Muscle layer of colon (tissue), 2 donors: ENCODE results near the gene PODXL.

Experiments used
- H3K27ac ChIP-seq: one replicate; pipeline ENCODE4 v1.7.0; 2013; ENCODE audit warnings: low read depth, mild to moderate bottlenecking, low read length, moderate library complexity
- H3K27me3 ChIP-seq, 2 donors: one replicate each; pipeline ENCODE4 v1.7.0; 2013; ENCODE audit warnings: low read length in 2 of 2, mild to moderate bottlenecking in 2 of 2; ENCODE audit not compliant: insufficient read depth in 2 of 2, control insufficient read depth in 1 of 2
- H3K36me3 ChIP-seq: one replicate; pipeline ENCODE4 v1.7.0; 2013; ENCODE audit warnings: mild to moderate bottlenecking, low read length; ENCODE audit not compliant: insufficient read depth
- H3K4me1 ChIP-seq: one replicate; pipeline ENCODE4 v1.7.0; 2013; ENCODE audit warnings: mild to moderate bottlenecking, low read length; ENCODE audit not compliant: insufficient read depth
- H3K4me3 ChIP-seq, 2 donors: one replicate each; pipeline ENCODE4 v1.7.0; 2013; ENCODE audit warnings: low read length in 2 of 2, low read depth in 1 of 2, mild to moderate bottlenecking in 1 of 2, moderate library complexity in 1 of 2
- H3K9ac ChIP-seq: one replicate; pipeline ENCODE4 v1.7.0; 2013; ENCODE audit warnings: low read length
- H3K9me3 ChIP-seq: one replicate; pipeline ENCODE4 v1.7.0; 2013; ENCODE audit warnings: mild to moderate bottlenecking, low read length
- donor health status: abdominal sarcoma.
- donor health status: Adenocarcinoma of cecum.

The PODXL gene

GRCh38 chr7:131533566-131534561 lies 22.6 kb downstream of the PODXL start:
- Histone ChIP-seq H3K36me3 (no peaks in the 10 kb centered on the region), H3K4me3 (no peak overlapping the region), H3K4me1 (peaks cover 6% of the 10 kb centered on the region), H3K27me3 (no peaks in the 10 kb centered on the region), H3K27ac (no peak overlapping the region), H3K9ac (no peak overlapping the region), H3K9me3 (no peaks in the 10 kb centered on the region)

GRCh38 chr7:131533151-131533559 lies 23.3 kb downstream of the PODXL start:
- Histone ChIP-seq H3K9ac (no peak overlapping the region), H3K9me3 (no peaks in the 10 kb centered on the region), H3K27me3 (no peaks in the 10 kb centered on the region), H3K4me1 (no peaks in the 10 kb centered on the region), H3K27ac (no peak overlapping the region), H3K4me3 (no peak overlapping the region), H3K36me3 (no peaks in the 10 kb centered on the region)

- no peaks in the 10 kb centered on the region for H3K27me3 ChIP-seq
- no peak overlapping the region for H3K4me3 ChIP-seq
- no peaks in the 10 kb centered on the region for H3K36me3 ChIP-seq
- H3K9ac ChIP-seq, result no peak overlapping the region
- H3K27ac ChIP-seq, result no peak overlapping the region
- no peaks in the 10 kb centered on the region for H3K9me3 ChIP-seq
- H3K4me1 ChIP-seq, result no peaks in the 10 kb centered on the region
Measured at GRCh38 chr7:131532570-131533091, 23.8 kb downstream of the PODXL start.

GRCh38 chr7:131530137-131530536 lies 26.3 kb downstream of the PODXL start:
- no peaks in the 10 kb centered on the region for H3K9me3 ChIP-seq
- no peaks in the 10 kb centered on the region for H3K27me3 ChIP-seq
- no peaks in the 10 kb centered on the region for H3K4me1 ChIP-seq
- H3K36me3 ChIP-seq, result no peaks in the 10 kb centered on the region
- H3K4me3 ChIP-seq, result no peak overlapping the region
- no peak overlapping the region for H3K27ac ChIP-seq
- H3K9ac ChIP-seq, result no peak overlapping the region

- Histone ChIP-seq H3K27ac (no peak overlapping the region), H3K36me3 (no peaks in the 10 kb centered on the region), H3K27me3 (no peaks in the 10 kb centered on the region), H3K9ac (no peak overlapping the region), H3K4me3 (no peak overlapping the region), H3K4me1 (no peaks in the 10 kb centered on the region), H3K9me3 (no peaks in the 10 kb centered on the region)
Measured at GRCh38 chr7:131529617-131530016, 26.8 kb downstream of the PODXL start.

- Histone ChIP-seq H3K9ac (no peak overlapping the region), H3K4me1 (no peaks in the 10 kb centered on the region)
Measured at GRCh38 chr7:131529179-131529578, 27.2 kb downstream of the PODXL start.

GRCh38 chr7:131527456-131527855 lies 29.0 kb downstream of the PODXL start:
- H3K9me3 ChIP-seq, result no peaks in the 10 kb centered on the region
- no peaks in the 10 kb centered on the region for H3K36me3 ChIP-seq
- no peak overlapping the region for H3K4me3 ChIP-seq
- H3K9ac ChIP-seq, result no peak overlapping the region
- peaks cover 6% of the 10 kb centered on the region for H3K4me1 ChIP-seq
- no peaks in the 10 kb centered on the region for H3K27me3 ChIP-seq
- no peak overlapping the region for H3K27ac ChIP-seq

More at GRCh38 chr7:131529179-131529578, 27.2 kb downstream of the PODXL start:
- no peaks in the 10 kb centered on the region for H3K9me3 ChIP-seq
- H3K4me3 ChIP-seq, result no peak overlapping the region
- no peaks in the 10 kb centered on the region for H3K36me3 ChIP-seq
- no peaks in the 10 kb centered on the region for H3K27me3 ChIP-seq
- H3K27ac ChIP-seq, result no peak overlapping the region

- Histone ChIP-seq H3K36me3 (no peaks in the 10 kb centered on the region), H3K4me3 (no peak overlapping the region), H3K27me3 (no peaks in the 10 kb centered on the region), H3K4me1 (peaks cover 12% of the 10 kb centered on the region), H3K9me3 (no peaks in the 10 kb centered on the region), H3K27ac (no peak overlapping the region), H3K9ac (no peak overlapping the region)
Measured at GRCh38 chr7:131525820-131526219, 30.6 kb downstream of the PODXL start.

GRCh38 chr7:131524703-131525102 lies 31.7 kb downstream of the PODXL start:
- peaks cover 12% of the 10 kb centered on the region for H3K4me1 ChIP-seq
- H3K27ac ChIP-seq, result no peak overlapping the region

GRCh38 chr7:131524115-131524514 lies 32.3 kb downstream of the PODXL start:
- H3K9ac ChIP-seq, result no peak overlapping the region
- H3K4me1 ChIP-seq, result peaks cover 12% of the 10 kb centered on the region
- no peaks in the 10 kb centered on the region for H3K36me3 ChIP-seq
- H3K4me3 ChIP-seq, result no peak overlapping the region
- H3K27ac ChIP-seq, result no peak overlapping the region
- no peaks in the 10 kb centered on the region for H3K9me3 ChIP-seq
- H3K27me3 ChIP-seq, result no peaks in the 10 kb centered on the region

More at GRCh38 chr7:131524703-131525102, 31.7 kb downstream of the PODXL start:
- Histone ChIP-seq H3K9ac (no peak overlapping the region), H3K36me3 (no peaks in the 10 kb centered on the region), H3K4me3 (no peak overlapping the region), H3K9me3 (no peaks in the 10 kb centered on the region), H3K27me3 (no peaks in the 10 kb centered on the region)

GRCh38 chr7:131522325-131522930 lies 34.0 kb downstream of the PODXL start:
- Histone ChIP-seq H3K4me1 (peaks cover 12% of the 10 kb centered on the region), H3K9ac (no peak overlapping the region), H3K4me3 (peak overlapping the region in 1 of 2 donors; percentile 37), H3K27me3 (no peaks in the 10 kb centered on the region), H3K9me3 (no peaks in the 10 kb centered on the region), H3K36me3 (no peaks in the 10 kb centered on the region), H3K27ac (no peak overlapping the region)
